Left forelimb (tissue), 1 donor: Measurements from ENCODE around the gene ZNF678.

Source experiments
- DNase-seq: peaks from one replicate; pipeline ENCODE4 v3.0.0-alpha.2; 2018; ENCODE audit warnings: low spot score

Gene ZNF678

DNA sequence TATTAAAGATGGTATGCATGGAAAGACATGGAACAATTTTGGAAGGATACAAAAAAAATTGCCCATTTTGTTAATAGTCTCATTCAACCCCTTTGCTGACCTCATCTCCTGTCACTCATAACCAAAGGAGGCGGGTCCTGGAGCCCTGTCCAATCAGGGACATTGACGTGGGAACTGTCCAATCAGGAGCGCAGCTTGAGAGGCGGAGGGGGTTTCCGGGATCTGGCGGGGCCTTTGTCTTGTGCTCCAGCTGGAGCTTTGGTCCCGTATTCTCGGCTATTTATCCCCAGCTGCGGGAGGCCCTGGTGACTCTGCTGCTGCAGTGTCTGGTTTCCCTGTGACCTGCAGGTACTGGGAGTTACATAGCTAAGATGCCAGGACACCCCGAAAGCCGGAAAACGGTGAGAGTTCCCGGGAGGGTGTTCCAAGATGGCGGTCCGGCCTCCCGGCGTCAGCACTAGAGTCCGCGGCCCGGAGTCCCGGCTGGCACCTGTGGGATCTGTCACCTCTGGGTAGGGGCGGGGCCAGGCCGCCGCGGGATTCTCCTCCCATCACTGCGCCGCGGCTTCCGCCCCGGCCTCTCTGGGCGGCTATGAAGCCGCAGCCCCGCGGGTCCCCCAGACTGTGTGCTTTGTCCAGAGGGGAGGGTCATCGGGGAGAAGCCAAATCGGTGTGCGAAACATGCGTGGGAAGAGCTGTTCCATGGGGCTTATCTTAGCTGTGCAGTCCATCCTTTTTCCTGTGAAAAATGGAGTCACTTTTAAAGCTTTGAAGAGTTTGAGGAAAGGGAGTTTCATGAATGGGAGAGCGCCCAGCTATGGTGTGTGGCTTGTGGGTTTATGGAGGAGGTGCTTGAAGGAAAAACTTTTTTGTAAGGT lies at the start of gene ZNF678:
Gene ZNF678 (plus strand): TSS at position 233 of the 878 bp plus-strand sequence. CDS start 87,436 bp downstream, outside the sequence.
- peak; percentile 93 for DNase-seq

DNA sequence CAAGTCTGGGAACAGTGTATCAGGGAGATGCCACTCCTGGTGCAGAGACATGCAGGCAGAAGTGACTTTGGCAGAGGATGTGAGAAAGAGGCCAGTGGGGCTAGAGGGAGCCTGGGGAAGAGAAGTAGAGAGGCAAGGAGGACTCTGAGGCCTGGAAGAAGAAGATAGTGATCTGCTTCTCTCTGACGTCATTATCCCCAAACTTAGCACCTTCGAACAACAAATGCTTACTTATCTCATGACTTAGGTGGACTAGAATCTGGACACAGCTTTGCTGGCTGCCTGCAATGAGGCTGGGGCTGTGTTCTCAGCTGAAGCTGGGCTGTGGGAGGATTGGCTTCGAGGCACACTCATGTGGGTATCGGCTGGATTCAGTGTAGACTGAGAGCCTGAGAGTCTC lies 44.5 kb upstream of the ZNF678 start:
- no peak for DNase-seq

DNA sequence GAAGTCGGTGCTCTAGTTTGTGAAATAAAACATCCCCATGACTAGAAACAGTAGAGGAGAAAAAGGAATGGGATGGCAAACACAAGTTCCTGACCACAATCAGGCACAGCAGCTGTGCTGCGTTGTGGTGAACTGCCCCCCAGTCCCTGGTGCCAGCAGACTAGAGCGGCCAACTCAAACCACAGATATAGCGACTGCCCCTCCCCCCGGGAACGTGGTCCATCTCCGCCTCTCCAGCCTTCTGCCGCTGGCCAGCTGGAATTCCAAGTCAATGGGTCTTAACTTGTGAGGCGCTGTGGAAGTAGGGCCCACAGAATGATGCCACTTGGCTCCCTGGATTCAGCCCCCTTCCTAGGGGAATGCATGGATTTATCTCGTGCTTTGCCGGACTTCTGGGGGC lies 41.6 kb upstream of the ZNF678 start:
- DNase-seq = no peak

DNA sequence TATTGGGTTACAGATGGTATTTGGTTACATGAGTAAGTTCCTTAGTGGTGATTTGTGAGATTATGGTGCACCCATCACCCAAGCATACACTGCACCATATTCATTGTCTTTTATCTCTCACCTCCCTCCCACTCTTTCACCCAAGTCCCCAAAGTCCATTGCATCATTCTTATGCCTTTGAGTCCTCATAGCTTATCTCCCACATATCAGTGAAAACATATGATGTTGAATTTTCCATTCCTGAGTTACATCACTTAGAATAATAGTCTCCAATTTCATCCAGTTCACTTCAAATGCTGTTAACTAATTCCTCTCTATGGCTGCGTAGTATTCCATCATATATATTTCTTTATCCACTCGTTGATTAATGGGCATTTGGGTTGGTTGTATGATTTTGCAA lies 36.8 kb upstream of the ZNF678 start:
- no peak for DNase-seq

DNA sequence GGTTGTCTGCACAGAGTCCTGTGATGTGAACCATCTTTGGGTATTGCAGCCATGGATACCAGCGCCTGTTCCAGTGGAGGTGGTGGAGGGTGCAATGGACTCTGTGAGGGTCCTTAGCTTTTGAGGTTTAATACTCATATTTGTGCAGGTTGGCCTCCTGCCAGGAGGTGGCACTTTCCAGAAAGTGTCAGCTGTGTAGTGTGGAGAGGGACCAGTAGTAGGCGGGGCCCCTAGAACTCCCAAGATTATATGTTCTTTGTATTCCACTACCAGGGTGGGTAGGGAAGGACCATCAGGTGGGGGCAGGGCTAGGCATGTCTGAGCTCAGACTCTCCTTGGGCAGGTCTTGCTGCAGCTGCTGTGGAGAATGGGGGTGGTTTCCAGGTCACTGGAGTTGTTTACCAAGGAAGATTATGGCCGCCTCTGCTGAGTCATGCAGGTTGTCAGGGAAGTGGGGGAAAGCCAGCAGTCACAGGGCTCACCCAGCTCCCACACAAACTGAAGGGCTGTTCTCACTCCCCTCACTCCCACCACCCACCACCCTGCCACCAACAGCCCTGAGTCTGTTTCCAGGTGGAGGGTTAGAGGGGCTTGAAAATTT lies 31.2 kb upstream of the ZNF678 start:
- no peak for DNase-seq

DNA sequence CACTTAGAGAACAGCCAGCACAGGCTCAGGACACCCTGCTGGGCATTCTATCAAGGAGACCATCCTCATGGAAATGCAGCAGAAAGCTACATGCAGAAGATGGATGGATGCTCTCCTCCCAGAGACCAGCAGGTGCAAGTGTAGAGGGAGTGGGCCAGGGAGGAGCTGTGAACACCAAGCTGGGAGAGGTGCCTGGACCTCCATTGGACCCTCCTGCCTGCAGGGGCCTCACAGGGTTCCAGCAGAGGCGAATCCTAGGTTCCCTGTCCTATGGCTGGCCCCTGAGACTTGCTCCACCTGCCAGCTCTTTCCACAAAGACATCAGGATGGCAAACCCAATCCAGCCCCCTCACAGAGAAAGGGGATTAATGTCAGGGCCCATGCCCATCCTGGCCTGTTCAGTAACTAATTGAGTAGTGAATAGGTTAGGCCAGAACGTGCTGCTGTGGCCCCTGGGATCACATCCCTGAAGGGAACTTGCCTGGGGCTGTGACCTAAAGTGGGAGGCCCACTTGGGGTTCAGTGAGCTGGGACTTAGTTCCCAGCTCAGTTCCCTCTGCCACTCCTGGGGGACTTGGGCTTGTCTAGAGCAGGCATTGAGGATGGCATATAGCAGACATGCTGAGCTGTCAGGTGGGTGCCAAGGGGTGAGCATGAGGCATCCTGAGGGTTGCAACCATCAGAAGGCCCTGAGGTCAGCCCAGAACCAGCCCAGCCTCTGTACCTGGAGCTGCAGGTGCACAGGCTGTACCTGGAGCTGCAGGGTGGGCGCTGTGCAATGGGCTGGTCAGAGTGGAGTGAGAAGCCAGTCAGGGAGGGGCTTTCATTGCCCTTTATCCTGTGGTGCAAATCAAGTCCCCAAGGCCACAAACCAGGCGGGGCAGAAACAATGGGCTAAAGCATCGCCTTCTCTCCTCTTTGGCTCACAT lies 22.9 kb upstream of the ZNF678 start:
- no peak for DNase-seq

DNA sequence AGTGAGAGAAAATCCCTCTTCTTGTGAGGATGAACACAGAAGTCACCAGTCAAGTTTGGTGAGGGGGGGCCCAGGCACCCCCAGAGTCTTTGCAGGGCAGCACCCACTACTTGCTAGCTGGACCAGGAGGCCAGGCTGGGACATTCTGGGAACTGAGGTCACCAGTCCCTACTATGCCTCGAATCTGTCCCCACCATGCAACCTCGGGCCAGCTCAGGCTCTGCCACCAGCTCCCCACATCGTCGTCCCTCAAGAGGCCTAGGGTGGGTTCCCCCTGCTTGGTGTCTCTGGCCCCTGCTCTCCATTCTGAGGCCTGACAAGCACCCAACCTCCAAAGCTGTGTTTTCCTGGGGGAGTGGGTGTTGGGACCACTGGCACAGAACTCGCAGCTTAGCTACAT lies 22.2 kb upstream of the ZNF678 start:
- DNase-seq = no peak

DNA sequence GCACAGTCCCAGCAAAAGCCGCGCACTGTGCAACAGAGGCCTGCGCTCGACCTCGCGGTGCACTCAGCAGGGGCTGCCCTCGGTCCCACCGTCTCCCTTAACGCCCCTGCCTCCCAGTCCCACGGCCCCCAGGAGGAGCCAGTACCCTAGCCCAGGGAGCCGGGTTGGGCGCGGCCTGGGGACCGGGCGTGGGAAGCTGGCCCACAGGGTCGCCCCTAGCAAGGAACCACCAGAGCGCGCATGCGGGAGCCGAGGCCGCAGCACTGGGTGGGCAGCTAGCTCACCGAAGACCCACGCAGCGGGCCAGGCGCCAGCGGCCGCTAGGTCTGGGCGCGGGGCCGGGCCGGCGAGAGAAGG lies 21.6 kb upstream of the ZNF678 start:
- no peak for DNase-seq

DNA sequence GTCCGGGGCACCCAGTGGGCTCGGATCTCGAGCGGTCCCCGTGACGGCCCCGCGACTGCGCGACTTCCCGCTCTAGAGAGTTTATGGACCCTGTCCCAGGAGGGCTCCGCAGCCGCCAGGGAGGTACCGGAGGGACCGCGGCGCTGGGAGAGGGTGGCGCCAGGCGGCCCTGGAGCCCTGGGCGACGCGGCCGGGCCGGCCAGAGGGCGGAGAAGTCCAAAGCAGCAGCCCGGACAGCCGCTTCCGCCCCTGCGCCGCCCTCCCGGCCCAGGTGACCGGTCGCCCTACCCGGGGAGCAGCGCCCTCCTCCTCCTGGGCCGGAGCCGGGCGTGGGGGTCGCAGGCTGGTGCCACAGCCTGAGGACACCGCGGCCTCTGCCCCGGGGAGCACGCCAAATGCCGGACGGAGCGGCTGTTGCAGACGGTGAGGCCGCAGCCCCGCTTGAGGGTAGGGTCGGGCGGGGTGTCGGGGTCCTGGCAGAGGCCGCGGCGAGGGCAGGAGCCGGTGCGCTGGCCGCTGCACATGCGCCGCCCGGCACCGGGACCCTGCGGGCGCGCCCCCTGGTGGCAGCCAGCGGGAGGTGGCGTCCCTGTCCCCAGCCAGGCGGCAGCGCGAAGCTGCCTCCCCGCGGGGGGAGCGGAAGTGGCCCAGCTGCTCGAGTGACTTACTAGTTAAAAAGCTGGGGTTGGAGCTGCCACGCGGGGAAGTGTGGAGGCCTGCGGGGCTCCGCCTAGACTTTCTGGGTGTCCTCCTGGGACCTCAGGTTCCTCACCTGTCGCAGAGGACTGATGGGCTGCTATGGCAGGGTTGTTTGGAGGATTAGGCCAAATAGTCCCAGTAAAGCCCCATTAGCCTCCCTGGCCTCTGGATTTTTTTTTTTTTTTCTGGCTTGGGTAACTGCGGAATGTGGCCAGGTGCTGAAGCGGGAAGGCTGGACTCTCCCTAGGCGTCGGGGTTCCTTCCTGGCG lies 20.9 kb upstream of the ZNF678 start:
- peak; percentile 89 for DNase-seq

DNA sequence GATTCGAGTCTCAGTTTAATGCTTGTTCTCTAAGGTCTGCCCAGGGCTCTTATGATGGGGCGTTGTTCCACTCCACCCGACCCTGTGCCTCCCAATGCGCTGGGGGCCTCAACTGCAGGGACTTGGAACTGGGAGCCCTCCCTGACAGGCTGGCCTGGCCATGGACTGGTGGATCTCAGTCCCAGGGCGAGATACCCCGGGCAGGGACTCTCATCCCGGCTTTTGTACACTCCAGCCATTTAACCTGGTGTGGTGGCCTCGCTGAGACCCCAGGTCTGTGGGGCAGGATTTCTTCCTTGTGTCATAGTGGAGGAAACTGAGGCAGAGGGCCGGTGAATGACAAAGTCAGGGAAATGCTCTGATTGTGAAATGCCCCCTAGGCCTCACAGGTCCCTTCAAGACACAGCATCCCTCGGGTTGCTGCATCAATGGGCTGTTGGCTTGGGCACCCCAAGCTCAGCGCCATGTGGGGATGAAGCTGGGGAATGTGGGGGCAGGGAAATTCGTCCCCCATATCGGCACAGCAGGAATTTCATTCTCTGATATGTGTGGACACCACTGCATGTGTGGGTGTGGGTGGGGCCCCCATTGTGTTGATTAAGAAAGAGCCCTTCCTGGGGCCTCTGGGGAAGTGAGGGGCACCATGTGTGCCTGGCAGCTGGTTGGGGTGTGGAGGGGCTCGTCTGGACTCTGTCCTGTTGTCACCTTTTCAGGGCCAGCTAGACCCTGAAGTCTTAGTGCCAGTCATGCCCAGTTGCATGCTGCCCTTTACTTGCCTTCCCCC lies 19.9 kb upstream of the ZNF678 start:
- DNase-seq = peak; percentile 57

DNA sequence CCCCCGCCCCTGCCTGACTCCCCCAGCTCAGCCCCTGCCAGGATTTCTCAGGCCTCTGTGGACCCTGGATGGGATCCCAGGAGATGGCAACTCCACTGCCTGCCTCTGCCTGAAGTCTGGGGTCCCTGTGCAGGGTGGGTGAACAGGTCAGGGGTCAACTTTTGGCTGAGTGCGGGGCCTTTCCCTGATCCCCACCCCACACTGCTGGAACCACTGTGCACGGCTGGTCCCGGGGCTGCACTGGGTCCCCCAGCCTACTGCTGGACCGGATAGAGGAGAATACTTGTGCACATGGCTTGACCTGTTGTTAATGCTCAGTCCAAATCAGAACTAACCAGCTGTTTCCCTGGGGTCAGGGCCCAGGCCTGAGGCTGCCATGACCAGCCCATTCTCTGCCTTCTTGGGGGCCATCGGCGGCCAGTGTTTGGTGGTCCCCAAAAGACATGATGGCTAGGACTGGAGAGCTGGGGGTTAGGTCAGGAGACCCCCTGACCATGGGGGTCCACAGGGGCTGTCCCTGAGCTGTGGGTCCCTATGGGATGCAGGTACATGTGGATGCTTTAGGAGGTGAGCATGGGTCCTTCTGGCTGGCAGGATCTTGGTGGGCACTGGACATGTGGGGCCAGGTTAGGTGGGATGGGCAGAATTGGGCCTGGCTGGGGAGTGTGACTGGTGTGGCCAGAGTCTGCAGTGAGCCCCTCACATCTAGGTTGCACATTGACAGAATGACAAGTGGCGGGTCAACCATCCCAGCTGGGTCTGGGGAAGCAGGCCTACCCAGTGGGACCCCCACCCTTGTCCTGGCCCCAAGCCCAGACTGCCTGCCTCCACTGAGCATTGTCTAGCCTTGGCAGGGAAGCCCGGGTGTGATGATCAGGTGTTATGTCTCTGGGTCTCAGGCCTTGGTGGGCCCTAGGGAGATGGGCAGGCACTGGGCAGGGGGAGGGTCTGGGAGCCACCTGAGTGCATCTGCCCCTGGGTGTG lies 19.0 kb upstream of the ZNF678 start:
- peak; percentile 59 for DNase-seq

DNA sequence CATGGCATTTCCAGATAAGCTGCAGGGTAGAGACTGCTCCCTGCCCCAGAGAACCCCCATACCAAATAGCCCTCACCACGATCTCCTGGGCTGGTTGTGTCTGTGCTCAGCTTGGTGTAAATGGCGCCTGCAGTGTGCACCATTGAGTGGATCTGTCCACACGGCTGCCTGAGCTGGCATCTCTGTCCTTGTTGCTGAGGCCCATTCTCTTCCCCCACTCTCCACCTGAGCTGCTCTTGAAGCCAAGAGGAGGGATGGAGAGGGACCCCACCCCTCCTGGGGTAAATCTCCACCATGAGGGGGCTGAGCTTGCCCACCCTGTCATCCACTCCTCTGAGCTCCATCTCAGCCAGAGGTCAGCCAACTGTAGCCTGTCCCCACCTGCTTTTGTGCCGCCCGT lies 18.0 kb upstream of the ZNF678 start:
- DNase-seq = no peak

DNA sequence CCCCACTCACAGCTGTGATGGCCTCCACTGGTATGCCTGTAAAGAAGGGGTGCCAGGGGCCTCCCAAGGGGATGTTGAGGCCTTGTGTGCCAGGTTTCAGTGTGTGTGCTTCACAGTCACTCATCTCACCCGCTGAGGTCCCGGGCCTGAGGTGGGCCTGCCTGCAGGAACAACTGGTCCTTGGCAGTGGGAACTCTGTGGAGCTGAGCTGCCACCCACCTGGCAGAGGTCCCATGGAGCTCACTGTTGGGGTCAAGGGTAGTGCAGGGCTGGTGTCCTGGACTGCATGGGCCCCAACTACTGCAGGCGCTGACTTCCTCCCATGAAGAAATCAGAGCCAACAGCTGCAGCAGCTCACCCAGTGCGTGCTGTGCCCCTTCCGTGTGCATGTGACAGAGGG lies 17.3 kb upstream of the ZNF678 start:
- peak; percentile 59 for DNase-seq

DNA sequence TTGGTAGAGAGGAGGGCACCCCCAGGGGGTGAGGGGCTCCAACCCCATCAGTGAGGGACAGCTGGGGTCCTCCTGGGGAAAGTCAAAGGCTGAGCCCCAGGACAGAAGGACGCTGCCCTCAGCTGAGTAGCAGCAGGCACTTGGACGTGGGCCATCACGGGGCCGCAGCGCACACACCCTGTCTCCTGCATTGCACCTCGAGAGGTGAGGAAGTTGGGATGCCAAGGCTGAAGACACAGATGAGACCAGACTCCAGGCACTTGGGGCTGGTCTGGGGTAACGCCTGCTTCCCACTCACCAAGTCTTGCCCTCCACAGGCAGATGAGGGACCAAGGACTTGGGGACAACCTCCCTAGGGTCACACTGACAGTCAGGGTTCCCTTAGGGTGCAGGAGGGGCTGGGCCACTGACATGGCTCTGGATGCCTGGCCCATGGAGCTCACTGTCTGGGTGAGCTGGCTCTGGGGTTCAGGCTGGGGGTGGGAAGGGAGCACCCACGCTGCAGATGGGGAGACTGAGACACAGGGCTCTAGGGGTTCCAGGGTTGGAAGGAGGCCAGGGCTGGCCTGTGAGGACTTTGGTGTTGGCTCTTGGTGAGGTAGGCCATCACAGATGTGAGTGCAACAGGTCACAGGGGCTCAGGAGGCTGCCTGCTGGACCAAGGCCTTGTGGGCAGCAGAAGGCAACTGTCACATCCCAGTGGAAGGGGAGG lies 16.6 kb upstream of the ZNF678 start:
- DNase-seq = no peak

DNA sequence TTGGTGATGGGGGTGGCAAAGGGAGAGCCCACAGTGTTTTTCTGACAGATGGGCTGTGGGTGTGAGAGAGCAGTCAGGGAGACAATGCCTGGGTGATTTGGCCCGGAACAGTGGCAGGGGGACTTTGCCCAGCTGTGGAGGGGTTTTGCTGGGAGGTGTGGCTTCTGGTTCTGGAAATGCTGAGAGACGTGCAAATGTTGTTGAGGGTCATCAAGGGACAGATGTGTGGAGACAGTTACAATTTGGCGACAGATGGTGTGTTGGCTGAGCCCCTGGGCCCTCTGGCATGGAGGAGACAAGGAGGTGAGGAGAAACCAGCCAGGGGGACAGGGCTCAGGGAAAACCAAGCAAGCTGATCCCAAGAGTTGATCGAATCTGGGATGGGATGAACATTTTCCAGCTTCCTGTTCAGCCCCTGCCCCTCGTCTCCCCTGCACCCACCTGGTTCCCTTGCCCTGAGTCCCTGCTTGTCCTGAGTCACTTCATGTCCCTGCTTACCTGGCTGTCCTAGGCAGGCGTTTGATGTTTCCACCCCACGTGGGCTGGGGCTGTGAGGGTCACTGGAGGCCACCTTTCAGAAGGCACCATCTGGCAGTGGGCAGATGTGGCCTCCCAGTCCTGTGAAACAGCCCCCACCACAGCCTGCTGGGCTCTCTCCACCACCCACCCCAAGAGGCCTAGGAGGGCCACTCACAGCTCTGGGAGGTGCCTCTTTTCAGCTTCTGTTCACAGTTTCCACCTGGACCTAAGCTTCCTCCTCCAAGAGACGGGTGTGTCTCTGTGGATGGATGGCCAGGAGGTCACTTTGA lies 15.8 kb upstream of the ZNF678 start:
- peak; percentile 57 for DNase-seq

DNA sequence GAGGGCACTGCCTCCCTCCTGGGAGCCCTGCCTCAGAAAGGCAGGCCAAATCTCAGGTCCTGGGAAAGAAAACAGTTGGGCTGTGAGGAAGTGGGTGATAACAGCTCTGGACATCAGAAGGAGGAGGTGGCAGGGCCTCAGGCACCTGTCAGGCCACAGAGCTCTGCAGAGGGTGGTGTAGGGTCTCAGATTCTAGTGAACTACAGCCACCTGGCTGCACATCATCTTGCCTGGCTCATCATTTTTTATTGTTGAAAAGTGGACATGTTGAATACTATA lies 15.3 kb upstream of the ZNF678 start:
- no peak for DNase-seq

DNA sequence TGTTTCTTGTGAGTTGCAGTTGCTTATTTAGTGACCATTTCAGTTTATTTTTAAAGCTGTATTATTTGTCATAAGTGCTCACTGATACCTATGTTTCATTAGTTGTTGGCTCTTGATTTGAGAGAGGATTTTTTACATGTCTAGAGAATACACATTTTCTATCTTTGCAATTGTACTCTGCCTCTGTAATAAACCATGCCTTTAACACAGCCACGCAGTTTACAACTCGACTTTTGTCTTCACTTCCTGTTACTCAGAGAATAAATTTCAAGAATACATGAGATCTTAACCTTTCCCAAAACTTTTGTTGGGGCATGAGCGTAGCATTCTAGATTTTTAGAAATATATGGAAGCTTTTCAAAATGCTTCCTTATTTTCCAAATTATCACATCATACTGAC lies 14.9 kb upstream of the ZNF678 start:
- no peak for DNase-seq

DNA sequence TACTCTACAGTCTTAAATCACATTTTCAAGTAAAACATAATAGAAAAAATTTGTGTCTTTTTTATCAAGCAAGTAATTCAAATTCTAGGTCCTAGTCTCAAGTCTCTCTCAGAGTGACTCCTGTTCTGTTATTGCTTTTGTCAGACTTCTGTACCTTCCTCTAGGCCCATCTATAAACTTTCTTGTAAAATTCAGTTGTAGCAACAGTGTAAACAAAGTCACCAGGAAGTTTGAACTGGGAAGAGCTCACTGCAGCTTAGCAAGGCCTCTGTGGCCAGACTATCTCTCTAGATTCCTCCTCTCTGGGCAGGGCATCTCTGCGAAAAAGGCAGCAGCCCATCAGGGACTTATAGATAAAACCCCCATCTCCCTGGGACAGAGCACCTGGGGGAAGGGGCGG lies 13.5 kb upstream of the ZNF678 start:
- DNase-seq = no peak
